HL-60 (cell line): ENCODE results near the gene AKAP6.

Experiments
- DNase-seq, 2 experiments: peaks; one replicate each; pipeline ENCODE4 v3.0.0-alpha.2; 2010 to 2020; ENCODE audit warnings: low read depth in 1 of 2, low spot score in 1 of 2
- H3K27ac ChIP-seq: fragments of 250-450 bp; sonication (Bioruptor Pico); replicated peaks from 2 replicates; pipeline ENCODE4 v1.5.1; 2020; ENCODE audit warnings: mild to moderate bottlenecking, moderate library complexity
- H3K27me3 ChIP-seq: fragments of 250-450 bp; sonication (Bioruptor Pico); 2 replicates; pipeline ENCODE4 v1.5.1; 2021; ENCODE audit warnings: mild to moderate bottlenecking, moderate library complexity; ENCODE audit not compliant: insufficient read depth, poor library complexity, severe bottlenecking
- H3K4me3 ChIP-seq: replicated peaks from 2 replicates; pipeline ENCODE4 v1.5.1; 2011; ENCODE audit warnings: mild to moderate bottlenecking, control low read depth, low read length; ENCODE audit not compliant: insufficient read depth
- GABPA ChIP-seq: IDR thresholded peaks from 2 replicates; pipeline ENCODE4 v1.6.1; 2012; ENCODE audit warnings: low read depth
- POLR2AphosphoS5 ChIP-seq: IDR thresholded peaks from 2 replicates; pipeline ENCODE4 v1.6.1; 2012; ENCODE audit warnings: low read depth
- SPI1 ChIP-seq: IDR thresholded peaks from 2 replicates; pipeline ENCODE4 v1.6.1; 2012; ENCODE audit warnings: low read depth, mild to moderate bottlenecking, borderline replicate concordance
- TF ChIP-seq, protein P1 (sequence below): IDR thresholded peaks from 2 replicates; pipeline ENCODE4 v1.6.1; 2012; ENCODE audit warnings: low read depth; ENCODE audit not compliant: insufficient replicate concordance
- TF ChIP-seq, protein P2 (sequence below): IDR thresholded peaks from one replicate; pipeline ENCODE4 v1.5.1; 2011; ENCODE audit warnings: low read length, control low read depth, inconsistent platforms; ENCODE audit not compliant: insufficient read depth

Gene AKAP6

DNA sequence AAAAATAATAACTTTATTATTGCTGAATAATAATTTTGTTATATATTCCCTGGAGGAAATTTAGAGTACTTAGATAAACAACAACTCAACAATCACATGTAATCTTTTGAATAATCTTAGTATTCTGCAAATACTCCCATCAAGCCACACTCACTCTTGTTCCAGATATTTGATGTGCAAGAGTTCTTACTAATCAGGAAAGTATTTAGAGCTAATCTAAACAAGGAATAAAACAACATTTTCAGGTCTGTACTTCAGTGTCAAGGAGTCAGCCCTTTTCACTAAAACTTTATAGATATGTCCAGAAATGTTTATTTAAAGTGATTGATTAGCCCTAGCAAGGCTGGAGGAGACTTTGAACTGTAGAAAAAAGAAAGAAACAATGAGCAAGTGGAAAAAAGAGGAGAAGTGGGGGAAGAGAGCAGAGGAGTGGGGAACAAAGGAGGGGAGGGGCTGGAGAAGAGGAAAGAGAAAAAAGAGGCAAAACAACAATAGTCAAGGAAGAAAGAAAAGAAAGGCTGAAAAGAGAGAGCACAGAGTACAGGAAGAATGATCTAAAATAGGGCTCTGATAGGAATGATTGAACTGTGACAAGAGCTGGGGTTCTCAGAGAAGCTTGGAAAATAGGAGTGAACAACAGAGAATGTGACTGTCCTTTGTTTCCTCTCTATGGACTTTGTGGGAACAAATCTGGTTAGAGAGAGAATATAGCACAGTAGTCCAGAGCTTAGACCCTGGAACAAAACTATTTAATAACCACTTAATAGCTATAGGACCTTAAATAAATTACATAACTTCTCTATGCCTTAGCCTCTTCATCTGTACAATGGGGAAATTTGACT, 238.7 kb downstream of the AKAP6 start:
- no peak for TF ChIP-seq SPI1
- no peak for DNase-seq

DNA sequence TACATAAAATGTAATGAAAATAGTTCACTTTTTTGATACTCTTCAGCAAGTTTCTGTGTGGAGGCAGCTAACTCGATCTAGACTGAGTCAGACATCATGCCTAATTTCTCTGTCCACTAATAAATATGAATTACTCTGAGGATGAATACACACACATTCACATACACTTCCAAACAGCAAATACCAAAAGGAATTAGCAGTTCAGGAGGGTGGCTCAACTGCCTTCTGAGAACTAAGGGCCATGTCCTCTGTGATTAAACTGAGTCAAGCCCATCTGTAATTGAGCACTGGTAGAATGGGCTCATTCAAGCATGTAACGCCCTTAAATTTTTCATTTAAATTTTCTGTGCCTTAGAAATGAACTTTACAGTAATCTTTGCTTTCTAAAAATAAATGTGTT, 242.5 kb downstream of the AKAP6 start:
- Histone ChIP-seq H3K27ac (no peak overlapping the region), H3K27me3 (peaks cover 3% of the 10 kb centered on the region), H3K4me3 (no peak overlapping the region)
- TF ChIP-seq GABPA (no peak), SPI1 (no peak), POLR2AphosphoS5 (no peak)
- TF ChIP-seq, protein P1, sequence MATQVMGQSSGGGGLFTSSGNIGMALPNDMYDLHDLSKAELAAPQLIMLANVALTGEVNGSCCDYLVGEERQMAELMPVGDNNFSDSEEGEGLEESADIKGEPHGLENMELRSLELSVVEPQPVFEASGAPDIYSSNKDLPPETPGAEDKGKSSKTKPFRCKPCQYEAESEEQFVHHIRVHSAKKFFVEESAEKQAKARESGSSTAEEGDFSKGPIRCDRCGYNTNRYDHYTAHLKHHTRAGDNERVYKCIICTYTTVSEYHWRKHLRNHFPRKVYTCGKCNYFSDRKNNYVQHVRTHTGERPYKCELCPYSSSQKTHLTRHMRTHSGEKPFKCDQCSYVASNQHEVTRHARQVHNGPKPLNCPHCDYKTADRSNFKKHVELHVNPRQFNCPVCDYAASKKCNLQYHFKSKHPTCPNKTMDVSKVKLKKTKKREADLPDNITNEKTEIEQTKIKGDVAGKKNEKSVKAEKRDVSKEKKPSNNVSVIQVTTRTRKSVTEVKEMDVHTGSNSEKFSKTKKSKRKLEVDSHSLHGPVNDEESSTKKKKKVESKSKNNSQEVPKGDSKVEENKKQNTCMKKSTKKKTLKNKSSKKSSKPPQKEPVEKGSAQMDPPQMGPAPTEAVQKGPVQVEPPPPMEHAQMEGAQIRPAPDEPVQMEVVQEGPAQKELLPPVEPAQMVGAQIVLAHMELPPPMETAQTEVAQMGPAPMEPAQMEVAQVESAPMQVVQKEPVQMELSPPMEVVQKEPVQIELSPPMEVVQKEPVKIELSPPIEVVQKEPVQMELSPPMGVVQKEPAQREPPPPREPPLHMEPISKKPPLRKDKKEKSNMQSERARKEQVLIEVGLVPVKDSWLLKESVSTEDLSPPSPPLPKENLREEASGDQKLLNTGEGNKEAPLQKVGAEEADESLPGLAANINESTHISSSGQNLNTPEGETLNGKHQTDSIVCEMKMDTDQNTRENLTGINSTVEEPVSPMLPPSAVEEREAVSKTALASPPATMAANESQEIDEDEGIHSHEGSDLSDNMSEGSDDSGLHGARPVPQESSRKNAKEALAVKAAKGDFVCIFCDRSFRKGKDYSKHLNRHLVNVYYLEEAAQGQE, result no peak
- TF ChIP-seq, protein P2, sequence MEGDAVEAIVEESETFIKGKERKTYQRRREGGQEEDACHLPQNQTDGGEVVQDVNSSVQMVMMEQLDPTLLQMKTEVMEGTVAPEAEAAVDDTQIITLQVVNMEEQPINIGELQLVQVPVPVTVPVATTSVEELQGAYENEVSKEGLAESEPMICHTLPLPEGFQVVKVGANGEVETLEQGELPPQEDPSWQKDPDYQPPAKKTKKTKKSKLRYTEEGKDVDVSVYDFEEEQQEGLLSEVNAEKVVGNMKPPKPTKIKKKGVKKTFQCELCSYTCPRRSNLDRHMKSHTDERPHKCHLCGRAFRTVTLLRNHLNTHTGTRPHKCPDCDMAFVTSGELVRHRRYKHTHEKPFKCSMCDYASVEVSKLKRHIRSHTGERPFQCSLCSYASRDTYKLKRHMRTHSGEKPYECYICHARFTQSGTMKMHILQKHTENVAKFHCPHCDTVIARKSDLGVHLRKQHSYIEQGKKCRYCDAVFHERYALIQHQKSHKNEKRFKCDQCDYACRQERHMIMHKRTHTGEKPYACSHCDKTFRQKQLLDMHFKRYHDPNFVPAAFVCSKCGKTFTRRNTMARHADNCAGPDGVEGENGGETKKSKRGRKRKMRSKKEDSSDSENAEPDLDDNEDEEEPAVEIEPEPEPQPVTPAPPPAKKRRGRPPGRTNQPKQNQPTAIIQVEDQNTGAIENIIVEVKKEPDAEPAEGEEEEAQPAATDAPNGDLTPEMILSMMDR, result no peak
- no peak for DNase-seq

More for the DNA sequence above, 238.7 kb downstream of the AKAP6 start:
- Histone ChIP-seq H3K27ac (no peak overlapping the region), H3K27me3 (peaks cover 3% of the 10 kb centered on the region), H3K4me3 (no peak overlapping the region)

DNA sequence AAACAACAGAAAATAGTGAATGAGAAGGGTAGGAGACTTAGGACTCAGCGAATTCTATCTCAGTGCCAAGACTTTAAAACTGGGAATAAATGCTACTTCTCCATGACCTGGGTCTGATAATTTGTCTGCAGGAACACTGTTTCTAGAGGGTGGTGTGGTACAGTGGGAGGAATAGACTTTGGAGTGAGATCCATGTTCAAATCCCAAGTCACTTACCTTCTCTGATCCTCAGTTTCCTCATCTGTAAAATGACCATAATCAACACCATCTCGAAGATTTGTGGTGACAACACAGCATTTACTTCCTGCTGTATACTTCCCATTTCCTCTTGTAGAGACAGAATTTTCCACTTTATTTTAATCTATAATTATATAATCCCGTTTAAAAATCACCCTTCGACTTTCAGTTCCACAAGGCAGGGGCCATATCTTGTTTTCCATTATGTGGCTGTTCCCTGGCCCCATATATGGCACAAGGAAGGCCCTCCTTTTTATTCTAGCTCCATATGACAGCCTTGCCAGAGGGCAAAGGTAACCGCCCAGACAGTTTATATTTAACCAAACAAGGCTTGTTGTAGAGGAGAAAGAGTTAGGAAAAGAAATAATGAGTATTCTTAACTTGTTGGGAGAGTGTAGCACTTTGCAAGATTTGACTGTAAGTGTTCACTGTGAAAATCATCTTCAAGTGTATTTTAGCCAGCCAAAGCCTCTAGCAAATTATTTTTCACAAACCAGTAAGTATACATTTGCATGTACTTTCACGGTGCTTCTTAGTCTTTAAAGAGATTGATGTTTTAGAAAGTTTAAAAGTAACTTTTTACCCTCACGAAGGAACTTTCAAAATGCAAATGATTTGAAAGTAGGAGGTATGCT, 243.1 kb downstream of the AKAP6 start:
- Histone ChIP-seq H3K27me3 (peaks cover 3% of the 10 kb centered on the region), H3K27ac (no peak overlapping the region), H3K4me3 (no peak overlapping the region)
- DNase-seq, result no peak
- no peak for TF ChIP-seq SPI1
- TF ChIP-seq, protein P2, result no peak
- TF ChIP-seq POLR2AphosphoS5, result no peak
- no peak for TF ChIP-seq GABPA
- TF ChIP-seq, protein P1, result no peak

DNA sequence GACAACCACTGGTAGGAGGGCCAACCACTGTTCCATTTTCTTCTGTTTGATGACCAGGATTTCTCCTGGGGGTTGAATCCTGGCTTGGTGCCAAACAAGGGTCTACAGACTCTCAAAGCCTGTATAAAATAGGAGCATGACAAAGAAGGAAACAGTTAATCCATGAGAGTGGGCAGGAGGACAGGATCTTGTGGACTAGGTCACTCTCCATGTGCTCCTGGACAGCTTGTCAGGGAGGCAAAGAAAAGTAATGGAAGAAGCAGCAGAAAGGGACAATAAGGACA, 243.7 kb downstream of the AKAP6 start:
- no peak overlapping the region for H3K27ac ChIP-seq
- H3K4me3 ChIP-seq, result no peak overlapping the region
- H3K27me3 ChIP-seq, result peaks cover 3% of the 10 kb centered on the region
- TF ChIP-seq SPI1 (no peak), GABPA (no peak), POLR2AphosphoS5 (no peak)
- TF ChIP-seq, protein P2, result no peak
- TF ChIP-seq, protein P1, result no peak
- no peak for DNase-seq
